ENCODE measurements around the gene INPP4A.

- TF ChIP-seq CTCF (IDR thresholded peaks at IDR 0.05), result no peak
- no peak for TF ChIP-seq ZFX (IDR thresholded peaks at IDR 0.05; ENCODE audit: borderline replicate concordance)
Measured at GRCh38 chr2:98585386-98585785, 140.7 kb downstream of the INPP4A start.

Measured in 22Rv1 (cell line).